Left ventricle myocardium superior (tissue), 1 donor: ENCODE data around the gene GPR137. TPM values are rescaled to one million over a fixed set of nuclear protein-coding genes. Genes with fewer than 3 reads are reported as not detected.
A peak's percentile ranks its signal among the peaks of the same experiment; 100 is the strongest.

ENCODE experiments used
- ATAC-seq: fragments of 200-7000 bp; cut with Tn5 transposase; one replicate; pipeline ENCODE4 v1.9.1; 2020; ENCODE audit warnings: mild to moderate bottlenecking, moderate library complexity
- DNase-seq: peaks from one replicate; pipeline ENCODE4 v3.0.0-alpha.2; 2020
- intact Hi-C: fragments of 100-400 bp; cut with micrococcal nuclease; formaldehyde crosslinking; loops from one replicate; pipeline ENCODE4 v1.11.0; 2022
- total RNA-seq: library from RNA; stranded (reverse); fragmentation: NEBNext Ultra II Directional; extraction: Animal tissue kit (Norgen Biotek cat#: 25700); gene quantifications from one replicate; pipeline ENCODE4 v1.2.1, GENCODE V29; 2021
- donor health status: DM: no; HTN: yes; CAD: no; lungs with severe emphysema.

Gene GPR137
- total RNA-seq, 1 donor from 2014 or later, result 33.6 TPM

- no peak for DNase-seq
- intact Hi-C loops, result no loop called here
- ATAC-seq, result peak; percentile 3
Observed at GRCh38 chr11:64247729-64248531, 37.7 kb upstream of the GPR137 start.

DNA sequence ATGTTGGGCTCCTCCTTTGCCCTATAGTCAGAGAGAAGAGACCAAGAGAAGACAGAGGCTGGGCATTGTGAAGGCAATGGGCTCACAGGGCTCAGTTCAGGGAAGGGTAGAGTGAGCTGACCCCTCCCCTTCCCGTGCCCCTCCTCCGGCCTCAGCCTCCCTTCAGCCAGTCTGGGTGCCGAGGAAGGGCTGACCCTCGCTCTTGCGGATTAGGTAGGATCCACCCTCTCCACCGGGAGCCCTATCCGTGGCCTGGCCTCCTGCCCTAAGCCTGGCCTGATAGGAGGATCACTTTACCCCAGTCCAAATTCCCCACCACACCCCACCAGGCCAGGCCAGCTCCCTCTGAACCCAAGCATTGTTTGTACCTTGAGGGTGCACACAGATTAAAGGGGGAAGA is 37.1 kb upstream of the GPR137 start:
- ATAC-seq (no peak), DNase-seq (no peak)
- intact Hi-C loops, result no loop called here

GRCh38 chr11:64249038-64249437 is 36.6 kb upstream of the GPR137 start:
- intact Hi-C loops, result no loop called here
- no peak for ATAC-seq
- DNase-seq, result no peak

DNA sequence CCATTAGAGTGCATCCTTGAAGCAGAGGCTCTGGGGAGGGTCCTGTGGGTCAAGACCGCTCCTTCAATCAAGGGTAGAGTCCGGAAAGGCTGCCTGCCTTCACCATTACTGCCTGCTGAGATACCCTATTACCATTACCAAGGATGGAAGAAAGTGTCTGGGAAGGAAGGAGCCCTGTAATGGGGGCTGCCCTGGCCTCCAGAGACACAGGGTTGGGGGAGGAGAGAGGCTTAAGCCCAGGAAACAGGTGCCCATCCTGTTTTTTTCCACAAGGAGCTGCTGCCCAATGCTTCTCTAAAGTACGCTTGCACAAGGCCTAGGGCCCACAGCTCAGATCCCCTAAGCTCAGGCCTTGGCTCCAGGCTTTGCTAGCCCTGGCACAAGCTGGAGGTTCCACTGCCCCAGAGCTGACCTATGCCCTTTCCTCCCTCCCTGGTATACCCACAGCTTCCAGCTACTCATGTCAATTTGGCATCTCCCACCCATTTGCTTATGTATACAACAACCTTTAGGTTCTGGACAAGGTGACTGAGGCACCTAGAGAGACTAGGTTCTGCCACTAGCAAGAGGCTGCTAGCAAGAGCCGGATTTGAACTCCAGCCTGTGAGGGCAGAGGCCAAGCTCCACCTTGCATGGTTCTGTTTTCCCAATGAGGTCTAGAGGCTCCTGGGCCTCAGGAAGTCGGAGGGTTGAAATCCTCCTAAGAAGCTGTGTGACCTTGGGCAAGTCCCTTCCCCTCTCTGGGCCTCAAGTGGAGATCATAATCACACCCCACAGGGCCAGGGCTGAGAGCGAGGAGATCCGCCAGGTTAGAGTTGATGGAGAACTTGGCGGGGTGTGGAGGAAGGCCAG is 35.9 kb upstream of the GPR137 start:
- no peak for ATAC-seq
- no peak for DNase-seq
- intact Hi-C loops, result no loop called here

DNA sequence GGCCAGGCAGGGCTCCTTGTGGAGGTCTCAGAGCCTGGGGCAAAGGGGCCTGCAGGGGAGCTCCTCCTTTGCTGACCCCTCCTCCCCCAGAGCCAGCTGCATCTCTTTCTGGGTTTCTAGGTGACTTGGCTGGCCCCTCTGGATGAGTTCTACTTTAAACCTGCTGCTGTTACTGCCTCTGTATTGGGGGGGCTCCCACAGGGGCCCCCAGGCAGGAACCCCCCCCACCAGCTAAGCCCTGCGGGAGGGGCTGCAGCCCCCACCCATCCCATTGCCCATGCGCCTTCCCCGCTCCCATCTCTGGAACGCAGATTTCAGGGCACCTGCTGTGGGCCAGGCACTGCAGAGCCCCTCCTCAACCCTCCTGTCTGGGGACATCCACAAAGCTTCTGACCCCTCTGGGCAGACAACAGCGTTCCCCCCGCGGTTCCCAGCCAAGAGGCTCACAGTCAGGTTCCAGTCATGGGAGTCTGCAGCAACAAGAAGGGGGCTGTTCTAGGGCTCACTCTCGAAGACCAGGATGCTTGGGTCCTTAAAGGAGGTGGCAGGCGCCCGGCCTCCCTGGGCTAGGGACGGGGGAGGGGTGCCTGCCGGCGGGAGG is 35.1 kb upstream of the GPR137 start:
- intact Hi-C loops, result no loop called here
- no peak for ATAC-seq

DNA sequence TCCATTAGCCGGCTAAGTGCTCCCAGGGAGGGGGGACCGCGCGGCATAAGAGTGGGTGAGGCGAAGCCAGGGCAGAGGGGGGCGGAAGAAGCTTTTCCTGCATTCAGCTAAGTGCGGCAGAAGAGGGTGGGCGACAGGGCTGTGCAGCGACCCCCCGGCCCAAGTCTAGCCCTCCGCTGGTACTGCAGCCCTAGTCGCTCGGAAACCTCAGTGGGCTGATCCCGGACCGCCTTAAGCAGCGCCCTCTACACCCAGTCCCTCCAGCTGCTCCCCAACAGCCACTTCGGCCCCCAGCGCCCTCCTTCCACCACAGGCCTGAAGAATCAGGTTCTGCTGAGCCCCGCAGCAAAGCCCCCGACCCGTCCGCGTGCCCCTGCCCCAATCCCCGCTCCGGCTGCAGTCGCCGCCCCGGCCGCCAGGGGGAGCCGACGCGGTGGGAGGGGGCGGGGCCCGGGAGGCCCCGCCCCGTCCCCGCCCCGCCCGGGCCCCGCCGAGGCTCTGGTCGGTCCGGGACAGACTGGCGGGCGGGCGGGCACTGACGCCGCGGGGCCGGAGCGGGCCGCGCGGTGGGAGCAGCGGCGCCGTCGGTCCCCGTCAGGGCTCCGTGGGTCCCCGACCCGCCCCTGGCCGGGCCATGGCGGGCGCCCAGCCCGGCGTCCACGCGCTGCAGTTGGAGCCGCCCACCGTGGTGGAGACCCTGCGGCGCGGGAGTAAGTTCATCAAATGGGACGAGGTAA is 34.5 kb upstream of the GPR137 start, which contains the start of gene PLCB3:
PLCB3 (plus strand) TSS at position 515 of the 737 bp plus-strand sequence; CDS start at position 635, 120 bp downstream.
- ATAC-seq, result peak; percentile 60
- peak; percentile 79 for DNase-seq
- intact Hi-C loops, result no loop called here

More for the DNA sequence above, 35.1 kb upstream of the GPR137 start:
- no peak for DNase-seq

DNA sequence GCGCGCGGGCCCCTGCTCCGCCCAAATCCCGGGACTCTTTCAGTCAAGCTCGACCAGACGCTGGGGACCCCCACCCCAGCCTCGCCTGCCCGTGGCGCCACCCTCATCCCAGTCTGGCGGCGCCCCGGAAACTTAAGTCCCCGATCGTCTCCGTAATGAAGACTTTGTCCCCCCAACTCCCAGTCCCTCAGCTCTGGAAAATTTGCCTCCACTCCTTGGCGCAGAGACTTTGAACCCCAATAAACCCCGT is 34.0 kb upstream of the GPR137 start:
- DNase-seq (no peak), ATAC-seq (no peak)
- intact Hi-C loops, result no loop called here

GRCh38 chr11:64252003-64252872 is 33.4 kb upstream of the GPR137 start:
- intact Hi-C loops, result no loop called here
- DNase-seq (peak; percentile 68), ATAC-seq (peak; percentile 17)

DNA sequence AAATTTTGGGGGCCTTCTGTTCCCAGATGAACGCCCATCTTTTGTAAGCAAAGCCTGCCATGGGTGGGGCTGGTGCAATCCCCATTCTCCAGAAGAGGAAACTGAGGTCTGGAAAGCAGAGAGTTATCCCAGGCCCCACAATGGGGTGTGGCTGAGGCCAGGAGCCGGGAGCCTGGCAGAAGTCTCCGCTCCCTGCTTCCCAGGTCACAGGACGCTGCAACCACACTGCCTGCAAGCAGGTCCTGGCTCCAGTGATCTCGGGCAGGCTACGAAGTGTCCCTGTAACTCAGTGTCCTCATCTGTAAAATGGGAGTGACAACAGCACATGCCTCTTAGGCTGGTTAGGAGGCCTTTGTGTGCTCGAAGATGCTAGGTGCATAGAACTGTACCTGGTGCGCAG is 32.6 kb upstream of the GPR137 start:
- intact Hi-C loops, result no loop called here

DNA sequence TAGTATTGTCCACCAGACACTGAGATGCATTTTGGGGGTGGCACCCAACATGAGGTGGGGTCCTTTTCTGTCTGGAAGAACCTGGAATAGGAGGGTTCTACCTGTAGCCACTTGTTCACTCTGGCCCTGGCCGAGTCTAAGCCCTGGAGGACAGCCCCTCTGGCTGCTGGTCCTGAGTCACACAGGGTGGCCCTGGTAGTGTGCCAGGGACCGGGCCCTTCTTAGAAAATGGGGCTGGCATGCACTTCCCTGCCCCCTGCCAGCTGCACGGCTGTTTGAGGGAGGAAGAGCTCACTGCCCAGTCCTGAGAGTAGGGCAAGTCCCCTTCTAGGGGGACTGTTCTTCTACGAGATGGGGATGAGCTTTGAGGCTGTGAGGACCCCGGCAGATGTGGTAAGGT is 32.2 kb upstream of the GPR137 start:
- intact Hi-C loops, result no loop called here
- DNase-seq (peak; percentile 67), ATAC-seq (peak; percentile 25)

More for the DNA sequence above, 32.6 kb upstream of the GPR137 start:
- ATAC-seq (no peak), DNase-seq (no peak)

GRCh38 chr11:64254326-64254725 is 31.3 kb upstream of the GPR137 start:
- ATAC-seq (no peak), DNase-seq (no peak)
- intact Hi-C loops, result no loop called here

DNA sequence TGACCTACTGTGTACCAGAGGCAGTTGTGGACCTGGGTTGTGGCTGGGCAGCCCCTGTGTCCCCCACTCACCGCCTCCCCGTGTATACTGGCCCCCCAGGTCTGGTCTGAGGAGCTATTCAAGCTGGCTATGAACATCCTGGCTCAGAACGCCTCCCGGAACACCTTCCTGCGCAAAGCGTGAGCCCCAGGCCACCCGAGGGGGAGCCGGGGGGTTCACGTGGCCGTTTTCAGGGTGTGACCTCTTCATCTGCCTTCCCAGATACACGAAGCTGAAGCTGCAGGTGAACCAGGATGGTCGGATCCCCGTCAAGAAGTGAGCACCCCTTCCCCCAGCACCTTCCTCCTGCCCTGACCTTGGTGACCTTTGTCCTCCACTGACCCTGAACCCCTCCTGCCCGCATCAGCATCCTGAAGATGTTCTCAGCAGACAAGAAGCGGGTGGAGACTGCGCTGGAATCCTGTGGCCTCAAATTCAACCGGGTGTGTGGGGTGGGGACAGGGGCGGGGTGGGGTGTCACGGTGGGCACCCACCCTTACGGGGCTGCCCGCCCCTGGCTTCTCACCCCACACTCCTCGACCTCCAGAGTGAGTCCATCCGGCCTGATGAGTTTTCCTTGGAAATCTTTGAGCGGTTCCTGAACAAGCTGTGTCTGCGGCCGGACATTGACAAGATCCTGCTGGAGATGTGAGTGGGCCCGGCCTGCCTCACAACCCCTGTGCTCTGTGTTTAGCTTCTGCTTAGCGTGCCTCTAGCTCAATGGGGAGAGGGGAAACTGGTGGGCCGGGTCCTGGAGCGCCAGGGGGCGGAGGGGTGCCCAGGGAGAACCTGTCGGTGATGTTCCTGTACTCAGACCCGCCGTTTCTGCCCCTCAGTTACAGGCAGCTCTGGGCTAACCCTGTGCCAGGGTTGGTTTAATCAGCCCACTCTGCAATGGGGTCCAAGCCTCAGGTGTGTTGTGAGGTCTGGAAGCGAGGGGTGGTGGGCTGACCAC is 30.2 kb upstream of the GPR137 start:
- no peak for DNase-seq
- intact Hi-C loops, result no loop called here
- no peak for ATAC-seq

DNA sequence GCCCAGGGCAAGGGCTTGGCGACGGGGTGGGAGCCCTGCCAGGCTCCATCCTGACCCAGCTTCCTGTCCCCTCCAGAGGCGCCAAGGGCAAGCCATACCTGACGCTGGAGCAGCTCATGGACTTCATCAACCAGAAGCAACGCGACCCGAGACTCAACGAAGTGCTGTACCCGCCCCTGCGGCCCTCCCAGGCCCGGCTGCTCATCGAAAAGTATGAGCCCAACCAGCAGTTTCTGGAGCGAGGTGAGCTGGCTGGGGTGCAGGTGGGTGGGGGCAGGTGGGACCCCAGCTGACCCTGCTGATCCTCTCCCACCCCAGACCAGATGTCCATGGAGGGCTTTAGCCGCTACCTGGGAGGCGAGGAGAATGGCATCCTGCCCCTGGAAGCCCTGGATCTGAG is 29.3 kb upstream of the GPR137 start:
- intact Hi-C loops, result no loop called here
- no peak for ATAC-seq
- no peak for DNase-seq

GRCh38 chr11:64258356-64258755 is 27.3 kb upstream of the GPR137 start:
- no peak for ATAC-seq
- no peak for DNase-seq
- intact Hi-C loops, result no loop called here

GRCh38 chr11:64258946-64259532 is 26.6 kb upstream of the GPR137 start:
- no peak for ATAC-seq
- intact Hi-C loops, result no loop called here
- no peak for DNase-seq

DNA sequence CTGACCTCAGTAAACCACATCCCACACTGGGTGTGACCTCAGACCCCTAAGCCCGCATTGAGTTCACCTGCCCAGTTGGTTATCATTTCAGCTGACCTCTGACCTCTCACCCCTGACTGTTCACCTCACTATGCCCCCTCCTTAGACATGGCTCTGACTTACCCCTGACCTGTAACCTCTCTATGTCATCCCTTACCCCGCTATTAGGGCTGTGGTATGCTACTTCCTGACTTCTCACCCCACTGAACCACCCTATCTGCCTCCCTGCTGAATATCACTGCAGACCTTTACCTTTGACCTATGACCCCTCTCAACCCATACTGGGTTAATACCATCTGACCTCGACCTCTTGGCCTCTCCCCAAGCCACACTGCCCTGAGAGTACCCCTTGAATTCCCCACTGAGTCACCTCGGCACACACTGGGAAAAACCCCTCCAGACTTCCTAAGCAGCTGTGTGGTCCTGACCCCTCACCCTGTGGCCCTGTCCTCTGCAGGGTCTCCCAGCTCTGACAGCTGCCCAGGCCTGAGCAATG is 26.0 kb upstream of the GPR137 start:
- ATAC-seq (no peak), DNase-seq (no peak)
- intact Hi-C loops, result no loop called here

- DNase-seq (no peak), ATAC-seq (no peak)
- intact Hi-C loops, result no loop called here
Observed at GRCh38 chr11:64260147-64260708, 25.4 kb upstream of the GPR137 start.
